Skeletal muscle satellite cell (primary cell): ENCODE data around the gene CA5A.
A peak's percentile ranks its signal among the peaks of the same experiment; 100 is the strongest.
"Not testable (repeated sequence)": the region's sequence is repeated elsewhere in the genome, so short reads cannot be mapped to it uniquely, and the experiment has no call there.

Experiments
- H3K27me3 ChIP-seq: 2 replicates; pipeline ENCODE4 v1.7.0; 2013; ENCODE audit warnings: low read length; ENCODE audit not compliant: control insufficient read depth, insufficient read depth
- H3K36me3 ChIP-seq: 2 replicates; pipeline ENCODE4 v1.7.0; 2013; ENCODE audit warnings: mild to moderate bottlenecking, control low read depth, low read length; ENCODE audit not compliant: insufficient read depth
- H3K4me1 ChIP-seq: 2 replicates; pipeline ENCODE4 v1.7.0; 2013; ENCODE audit warnings: low read length; ENCODE audit not compliant: control insufficient read depth, insufficient read depth
- H3K4me2 ChIP-seq: 2 replicates; pipeline ENCODE4 v1.7.0; 2013; ENCODE audit warnings: mild to moderate bottlenecking, low read length
- H3K4me3 ChIP-seq: 2 replicates; pipeline ENCODE4 v1.7.0; 2013; ENCODE audit warnings: low read length
- H3K9ac ChIP-seq: 2 replicates; pipeline ENCODE4 v1.7.0; 2013; ENCODE audit warnings: mild to moderate bottlenecking, low read depth, low read length, moderate library complexity
- H3K9me3 ChIP-seq: replicated peaks from 2 replicates; pipeline ENCODE4 v1.7.0; 2013; ENCODE audit warnings: mild to moderate bottlenecking, control low read depth, low read length

CA5A gene

DNA sequence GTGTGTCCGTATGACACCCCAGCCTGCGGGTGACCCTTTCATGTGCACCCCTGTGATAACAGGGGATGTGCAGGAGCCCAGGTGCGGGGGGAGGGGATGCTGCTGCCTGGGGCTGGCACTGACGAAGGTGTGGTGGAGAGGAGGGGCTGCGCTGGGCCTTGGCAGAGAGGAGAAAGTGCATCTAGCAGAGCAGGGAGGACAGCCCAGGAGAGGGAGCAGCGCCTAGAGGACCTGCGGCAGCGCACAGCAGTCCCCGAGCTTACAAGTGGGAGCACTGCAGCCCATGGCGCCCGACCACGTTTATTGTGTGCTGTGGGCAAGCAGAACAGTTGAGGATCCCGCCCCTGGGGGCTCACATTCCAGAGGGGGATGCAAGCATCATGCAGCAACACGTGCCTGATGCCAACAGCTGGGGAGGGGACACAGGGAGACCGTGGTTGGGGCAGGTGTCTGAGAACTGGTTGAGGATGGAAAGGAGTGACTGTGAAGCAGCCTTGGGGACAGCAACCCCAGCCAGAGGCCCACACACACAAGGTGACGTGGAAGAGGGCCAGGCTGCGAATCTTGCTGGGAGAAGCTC is 56.1 kb downstream of the CA5A start:
- Histone ChIP-seq H3K36me3 (no peaks in the 10 kb centered on the region), H3K27me3 (peaks cover 34% of the 10 kb centered on the region), H3K9me3 (no peaks in the 10 kb centered on the region), H3K4me2 (no peak overlapping the region), H3K9ac (no peak overlapping the region), H3K4me1 (no peaks in the 10 kb centered on the region), H3K4me3 (no peak overlapping the region)

DNA sequence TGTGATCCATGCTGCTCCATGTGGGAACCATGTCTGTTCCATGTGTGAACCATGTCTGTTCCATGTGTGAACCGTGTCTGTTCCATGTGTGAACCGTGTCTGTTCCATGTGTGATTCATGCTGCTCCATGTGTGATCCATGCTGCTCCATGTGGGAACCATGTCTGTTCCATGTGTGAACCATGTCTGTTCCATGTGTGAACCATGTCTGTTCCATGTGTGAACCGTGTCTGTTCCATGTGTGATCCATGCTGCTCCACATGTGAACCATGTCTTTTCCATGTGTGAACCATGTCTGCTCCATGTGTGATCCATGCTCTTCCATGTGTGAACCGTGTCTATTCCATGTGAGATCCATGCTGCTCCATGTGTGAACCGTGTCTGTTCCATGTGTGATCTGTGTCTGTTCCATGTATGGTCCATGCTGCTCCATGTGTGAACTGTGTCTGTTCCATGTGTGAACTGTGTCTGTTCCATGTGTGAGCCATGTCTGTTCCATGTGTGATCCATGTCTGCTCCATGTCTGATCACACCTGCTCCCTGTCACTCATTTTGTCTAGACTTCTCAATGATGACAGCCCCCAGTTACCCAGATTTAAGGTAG is 56.8 kb downstream of the CA5A start:
- H3K4me3 ChIP-seq, H3K9me3 ChIP-seq, H3K4me2 ChIP-seq, H3K9ac ChIP-seq, H3K4me1 ChIP-seq, H3K36me3 ChIP-seq: not testable (repeated sequence)
- peaks cover 38% of the 10 kb centered on the region for H3K27me3 ChIP-seq

DNA sequence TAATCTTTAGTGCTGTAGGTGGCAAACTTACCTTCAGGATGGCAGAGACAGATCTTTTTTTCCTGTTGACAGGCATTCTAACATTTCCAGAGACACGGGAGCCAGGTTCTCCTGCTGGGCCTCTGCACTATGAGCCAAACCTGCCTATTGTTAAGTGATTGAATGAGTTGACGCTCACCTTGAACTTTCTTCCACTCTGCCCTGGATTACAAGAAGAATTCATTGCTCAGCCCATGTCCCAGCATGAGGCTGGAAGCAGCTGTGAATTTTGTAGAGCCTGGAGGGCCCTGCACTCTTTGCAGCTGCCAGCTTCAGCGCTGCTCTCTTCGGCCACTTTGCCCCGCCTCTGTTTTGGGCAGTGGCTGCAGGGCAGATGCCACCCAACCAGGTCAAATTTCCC is 57.6 kb downstream of the CA5A start:
- peaks cover 40% of the 10 kb centered on the region for H3K27me3 ChIP-seq
- no peaks in the 10 kb centered on the region for H3K9me3 ChIP-seq
- no peak overlapping the region for H3K4me3 ChIP-seq
- no peak overlapping the region for H3K9ac ChIP-seq
- no peaks in the 10 kb centered on the region for H3K4me1 ChIP-seq
- no peaks in the 10 kb centered on the region for H3K36me3 ChIP-seq
- no peak overlapping the region for H3K4me2 ChIP-seq

DNA sequence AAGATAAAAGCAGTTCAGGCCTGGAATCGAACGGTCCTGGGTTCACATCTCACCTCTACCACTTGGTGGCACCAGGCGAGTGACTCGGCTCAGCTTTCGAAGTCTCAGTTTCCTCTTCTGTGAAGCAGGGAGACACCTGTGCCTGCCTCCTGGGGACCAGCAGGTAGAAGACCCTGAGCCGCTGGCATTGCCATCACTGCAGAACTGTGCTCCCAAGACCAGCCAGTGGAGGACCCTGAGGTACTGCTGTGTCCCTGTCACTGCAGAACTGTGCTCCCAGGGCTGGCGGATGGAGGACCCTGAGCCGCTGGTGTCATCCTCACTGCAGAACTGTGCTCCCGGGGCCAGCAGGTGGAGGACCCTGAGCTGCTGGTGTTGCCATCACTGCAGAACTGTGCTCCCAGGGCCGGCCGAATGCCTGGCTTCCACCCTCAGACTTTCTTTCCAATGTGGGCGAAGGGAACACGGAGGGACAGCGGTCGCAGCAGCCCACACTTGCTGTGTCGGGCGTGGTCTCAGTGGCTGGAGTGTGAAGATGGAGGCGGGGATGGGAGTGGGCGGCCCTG is 58.3 kb downstream of the CA5A start:
- Histone ChIP-seq H3K9ac (no peak overlapping the region), H3K4me2 (no peak overlapping the region), H3K36me3 (no peaks in the 10 kb centered on the region), H3K4me1 (no peaks in the 10 kb centered on the region), H3K4me3 (no peak overlapping the region), H3K9me3 (no peaks in the 10 kb centered on the region), H3K27me3 (peaks cover 40% of the 10 kb centered on the region)

DNA sequence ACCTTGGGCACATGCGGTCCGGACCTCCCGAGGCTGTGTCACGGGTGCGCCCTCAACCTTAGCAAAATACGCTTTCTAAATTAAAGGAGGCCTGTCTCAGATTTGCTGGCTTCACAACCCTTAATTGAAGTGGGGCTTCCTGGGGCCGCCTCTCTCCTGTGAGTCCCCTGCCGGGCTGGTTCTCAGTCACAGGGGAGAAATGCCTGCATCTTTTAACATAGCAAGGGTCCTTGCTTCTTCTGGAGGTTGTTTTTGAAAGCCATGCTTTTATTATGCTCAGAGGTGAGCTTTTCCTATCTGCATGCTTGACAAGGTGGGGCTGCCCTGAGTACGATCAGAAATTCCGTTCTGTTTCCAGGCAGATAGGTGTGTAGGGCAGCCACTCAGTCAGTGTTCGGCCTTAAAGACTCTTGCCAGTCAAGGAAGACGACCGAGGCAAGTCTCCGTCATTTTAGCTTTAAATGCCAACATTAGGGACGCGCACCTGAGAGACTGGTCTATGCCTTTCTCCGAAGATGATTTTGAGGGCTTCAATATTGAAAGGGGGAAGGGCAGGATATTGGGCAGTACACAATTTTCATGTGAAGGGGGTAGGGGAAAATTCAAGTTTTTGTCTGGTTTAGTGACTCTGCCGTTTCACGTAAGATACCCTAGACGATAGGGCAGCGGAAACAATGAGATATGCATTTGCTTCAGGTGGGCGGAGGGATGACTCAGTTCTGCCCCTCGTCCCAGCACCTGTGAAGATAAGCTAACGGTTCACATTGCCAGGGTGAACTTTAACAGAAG is 61.5 kb downstream of the CA5A start:
- Histone ChIP-seq H3K9me3 (no peaks in the 10 kb centered on the region), H3K27me3 (peaks cover 13% of the 10 kb centered on the region), H3K4me2 (no peak overlapping the region), H3K4me1 (peaks cover 17% of the 10 kb centered on the region), H3K36me3 (no peaks in the 10 kb centered on the region), H3K9ac (no peak overlapping the region), H3K4me3 (no peak overlapping the region)

DNA sequence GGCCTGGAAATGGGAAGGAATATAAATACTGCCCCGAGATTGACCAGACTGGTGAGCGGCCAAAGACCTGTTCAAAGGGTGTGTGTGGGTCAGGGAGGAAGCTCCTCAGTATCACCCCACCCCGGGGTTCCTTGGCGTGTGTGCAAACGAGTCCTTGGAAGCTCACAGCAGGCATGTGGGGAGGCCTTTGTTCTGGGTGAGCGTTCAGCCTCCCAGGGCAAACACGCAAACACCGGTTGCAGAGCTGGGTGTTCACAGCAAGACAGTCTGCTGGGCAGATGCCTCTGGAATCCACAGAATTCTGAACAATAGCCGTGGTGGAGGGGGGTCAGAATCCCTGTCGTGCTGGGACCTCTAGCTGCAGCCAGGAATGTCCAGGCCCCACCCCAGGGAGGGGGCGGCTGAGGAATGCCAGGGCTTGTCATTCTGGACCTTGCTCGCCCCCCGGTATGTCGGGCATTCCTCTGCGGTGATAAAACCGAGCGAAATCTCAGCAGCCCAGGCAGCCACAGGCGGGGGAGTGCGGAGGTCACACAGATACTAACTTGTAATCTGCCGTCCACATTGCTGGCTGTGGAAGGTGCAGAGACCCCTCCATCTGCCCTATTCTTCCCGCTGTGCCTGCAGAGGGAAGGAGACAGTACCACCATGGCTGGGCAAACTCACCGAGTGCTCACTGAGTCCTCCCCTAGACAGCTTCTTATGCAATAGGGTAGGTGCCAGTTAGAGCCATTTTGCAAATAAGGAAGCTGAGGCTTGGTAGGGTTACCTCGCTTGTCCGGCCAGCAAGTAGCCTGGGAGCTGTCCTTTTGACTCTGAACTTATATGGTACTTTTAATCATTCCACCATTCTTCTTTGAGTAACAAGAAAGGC is 65.7 kb downstream of the CA5A start:
- Histone ChIP-seq H3K4me1 (peaks cover 39% of the 10 kb centered on the region), H3K9ac (peak overlapping the region; percentile 72), H3K4me2 (peak overlapping the region; percentile 9)
- not testable (repeated sequence) for H3K4me3 ChIP-seq, H3K36me3 ChIP-seq, H3K27me3 ChIP-seq, H3K9me3 ChIP-seq

DNA sequence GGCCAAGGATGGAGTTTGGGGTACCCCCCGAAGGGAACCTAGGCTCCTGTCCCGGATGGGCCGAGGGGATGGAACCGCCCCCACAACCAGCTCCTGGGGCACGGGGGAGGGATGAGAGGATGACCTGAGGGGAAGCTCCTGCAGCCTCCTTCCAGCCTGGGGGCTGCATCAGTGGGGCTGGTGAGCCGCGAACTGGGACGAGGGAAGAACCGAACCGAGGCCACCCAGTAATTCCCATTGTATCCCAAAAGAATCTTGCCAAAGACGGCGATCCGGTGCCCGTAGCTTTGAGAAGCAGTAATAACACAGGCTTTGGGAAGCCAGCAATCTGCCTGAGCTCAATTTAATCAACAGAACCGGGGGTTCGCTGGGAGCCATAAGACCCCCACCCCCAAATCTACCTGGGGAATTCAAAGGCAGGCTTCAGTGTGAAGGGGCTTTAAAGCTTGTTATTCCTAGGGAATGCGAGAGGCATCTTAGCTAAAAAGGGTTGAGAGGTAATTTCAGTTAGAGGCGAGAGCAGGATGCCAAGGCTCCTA is 66.4 kb downstream of the CA5A start:
- Histone ChIP-seq H3K4me1 (peaks cover 42% of the 10 kb centered on the region), H3K9ac (peak overlapping the region; percentile 59)
- not testable (repeated sequence) for H3K4me2 ChIP-seq, H3K27me3 ChIP-seq, H3K4me3 ChIP-seq, H3K36me3 ChIP-seq, H3K9me3 ChIP-seq

DNA sequence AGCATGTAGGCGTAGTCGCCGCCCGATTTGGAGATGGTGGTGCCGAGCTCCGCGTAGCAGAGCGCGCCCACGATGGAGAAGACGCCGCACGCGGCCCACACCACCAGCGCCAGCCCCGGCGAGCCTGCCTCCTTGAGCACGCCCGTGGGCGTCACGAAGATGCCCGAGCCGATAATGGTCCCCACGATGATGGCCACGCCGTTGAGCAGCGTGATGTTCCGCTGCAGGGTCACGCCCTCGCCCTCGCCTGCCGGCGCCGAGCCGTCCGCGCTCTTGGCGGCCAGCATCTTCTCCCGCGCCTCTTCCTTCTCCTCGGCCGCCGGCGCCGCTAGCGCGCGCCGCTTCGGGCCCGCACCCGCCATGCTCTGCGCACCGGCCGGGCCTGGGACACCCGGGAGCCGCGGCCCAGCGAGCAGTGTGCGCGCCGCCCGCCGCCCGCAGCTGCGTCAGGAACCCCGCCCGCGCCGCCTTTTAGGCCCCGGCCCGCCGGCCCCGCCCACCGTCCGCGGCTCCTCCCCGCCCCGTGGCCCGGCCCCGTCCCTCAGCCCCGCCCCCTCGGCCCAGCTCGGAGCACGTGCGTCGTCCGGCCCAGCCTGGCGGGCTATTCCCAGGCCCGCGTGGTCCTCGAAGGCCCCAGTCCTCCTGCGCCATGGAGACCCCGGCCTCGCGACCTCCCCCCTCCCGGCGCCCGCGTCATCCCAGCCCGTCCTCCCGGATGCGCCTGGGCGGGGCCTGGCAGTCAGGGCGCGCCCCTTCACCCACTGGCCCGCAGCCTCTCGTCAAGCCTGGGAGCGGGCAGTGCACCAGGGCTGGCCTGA is 67.1 kb downstream of the CA5A start, which contains the start of gene SLC7A5:
TSS of gene SLC7A5 (minus strand) at position 447 of the 818 bp plus-strand sequence. CDS start at position 362, 85 bp downstream.
- Histone ChIP-seq H3K4me1 (peaks cover 49% of the 10 kb centered on the region), H3K9ac (peak within 1 kb of the TSS; percentile 88), H3K4me3 (peak within 1 kb of the TSS; percentile 81), H3K4me2 (peak within 1 kb of the TSS; percentile 88)
- H3K36me3 ChIP-seq, H3K9me3 ChIP-seq, H3K27me3 ChIP-seq: not testable (repeated sequence)

DNA sequence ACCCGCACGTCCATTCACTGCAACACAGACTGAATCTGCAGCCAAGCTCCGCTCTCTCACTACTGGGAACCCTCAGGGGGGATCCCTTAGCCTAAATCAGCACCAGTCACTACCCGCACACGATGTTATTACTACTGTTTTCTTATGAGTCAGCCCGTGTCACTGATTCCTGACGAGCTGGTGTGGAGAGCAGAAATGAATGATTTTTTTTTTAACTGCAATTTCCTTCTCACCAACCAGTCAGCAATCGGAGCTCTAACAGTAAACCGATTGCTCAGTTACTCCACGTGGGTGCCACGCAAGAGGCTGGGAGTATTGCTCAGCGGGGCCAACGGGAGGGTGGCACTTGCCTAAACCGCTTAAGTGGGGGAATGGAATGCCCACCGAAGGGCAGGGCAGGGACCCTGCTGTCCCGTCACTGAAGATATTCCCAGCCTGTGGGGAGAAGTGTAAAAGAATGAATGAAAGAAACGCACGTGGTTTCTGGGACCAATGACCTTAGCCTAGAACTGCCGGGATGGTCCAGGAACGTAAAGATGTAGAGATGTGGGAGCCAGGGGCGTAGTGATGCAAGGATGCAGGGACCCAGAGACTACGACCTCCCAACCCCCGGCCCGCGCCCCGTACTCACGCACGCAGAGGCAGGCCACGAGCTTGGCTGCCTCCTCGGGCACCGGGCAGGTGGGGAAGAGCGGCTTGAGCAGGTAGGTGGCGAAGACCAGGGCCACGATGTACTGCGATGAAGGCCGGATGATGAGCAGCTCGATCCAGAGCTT is 67.9 kb downstream of the CA5A start:
- Histone ChIP-seq H3K4me3 (peak overlapping the region; percentile 81), H3K9ac (peak overlapping the region; percentile 88), H3K4me2 (peak overlapping the region; percentile 88), H3K4me1 (peaks cover 50% of the 10 kb centered on the region)
- H3K36me3 ChIP-seq, H3K9me3 ChIP-seq, H3K27me3 ChIP-seq: not testable (repeated sequence)
